Ascending aorta (tissue), 2 donors: ENCODE data around the gene ONECUT1. TPM values are rescaled to one million over a fixed set of nuclear protein-coding genes. Genes with fewer than 3 reads are reported as not detected.

Experiments
- DNase-seq, 2 donors: peaks; one replicate each; pipeline ENCODE4 v3.0.0-alpha.2; 2019; ENCODE audit warnings: low spot score in 2 of 2
- H3K27ac ChIP-seq, 2 donors: fragments of 200-600 bp; sonication (generic); one replicate each; pipeline ENCODE4 v1.5.1; 2016 to 2017; ENCODE audit warnings: mild to moderate bottlenecking in 1 of 2
- H3K27me3 ChIP-seq: fragments of 200-600 bp; sonication (generic); one replicate; pipeline ENCODE4 v1.5.1; 2017
- H3K36me3 ChIP-seq, 2 donors: fragments of 200-600 bp; sonication (generic); one replicate each; pipeline ENCODE4 v1.5.1; 2016
- H3K4me1 ChIP-seq, 2 donors: fragments of 200-600 bp; sonication (generic); one replicate each; pipeline ENCODE4 v1.5.1; 2016 to 2017; ENCODE audit warnings: mild to moderate bottlenecking in 1 of 2
- H3K4me3 ChIP-seq, 2 donors: fragments of 200-600 bp; sonication (generic); one replicate each; pipeline ENCODE4 v1.5.1; 2016 to 2017; ENCODE audit warnings: mild to moderate bottlenecking in 1 of 2
- H3K9me3 ChIP-seq, 2 donors: fragments of 200-600 bp; sonication (generic); one replicate each; pipeline ENCODE4 v1.5.1; 2016
- CTCF ChIP-seq, 3 experiments: fragments of 200-600 bp in 2 of 3; fragments of 450-650 bp in 1 of 3; sonication (generic) in 2 of 3; IDR thresholded peaks; one replicate each; pipeline ENCODE4 v1.5.1; 2016 to 2019; ENCODE audit warnings: antibody characterized with exemption in 3 of 3, mild to moderate bottlenecking in 1 of 3, moderate library complexity in 1 of 3
- intact Hi-C: fragments of 100-400 bp; cut with DNase I; formaldehyde crosslinking; loops from one replicate; pipeline ENCODE4 v1.15.1; 2023
- total RNA-seq: library from RNA; depleted of rRNA; stranded (reverse); fragments of >200 nt; gene quantifications from one replicate; pipeline ENCODE4 v1.1.0, GENCODE V29; 2016

ONECUT1 gene
- total RNA-seq, 1 donor from 2014 or later: 1.5 TPM

- DNase-seq: no peak
- H3K27me3 ChIP-seq: no peaks in the 10 kb centered on the region
- no peaks in the 10 kb centered on the region for H3K9me3 ChIP-seq
- no peaks in the 10 kb centered on the region for H3K36me3 ChIP-seq
- no peak overlapping the region for H3K27ac ChIP-seq
- no peak for TF ChIP-seq CTCF (IDR thresholded peaks at IDR 0.05)
- no peaks in the 10 kb centered on the region for H3K4me1 ChIP-seq
- intact Hi-C loops: no loop called here
- no peak overlapping the region for H3K4me3 ChIP-seq
Observed at GRCh38 chr15:52764731-52765130, 25.4 kb downstream of the ONECUT1 start.

GRCh38 chr15:52762621-52763020, 27.5 kb downstream of the ONECUT1 start:
- H3K36me3 ChIP-seq: no peaks in the 10 kb centered on the region
- no peak overlapping the region for H3K27ac ChIP-seq
- no peak for TF ChIP-seq CTCF (IDR thresholded peaks at IDR 0.05)
- H3K4me1 ChIP-seq: no peaks in the 10 kb centered on the region
- intact Hi-C loops: no loop called here
- H3K27me3 ChIP-seq: no peaks in the 10 kb centered on the region
- H3K4me3 ChIP-seq: no peak overlapping the region
- no peak for DNase-seq
- no peaks in the 10 kb centered on the region for H3K9me3 ChIP-seq

- no peaks in the 10 kb centered on the region for H3K9me3 ChIP-seq
- DNase-seq: no peak
- intact Hi-C loops: no loop called here
- no peak for TF ChIP-seq CTCF (IDR thresholded peaks at IDR 0.05)
- H3K4me1 ChIP-seq: no peaks in the 10 kb centered on the region
- no peaks in the 10 kb centered on the region for H3K36me3 ChIP-seq
- no peaks in the 10 kb centered on the region for H3K27me3 ChIP-seq
- no peak overlapping the region for H3K27ac ChIP-seq
- no peak overlapping the region for H3K4me3 ChIP-seq
Observed at GRCh38 chr15:52760562-52760961, 29.6 kb downstream of the ONECUT1 start.

GRCh38 chr15:52759969-52760368, 30.2 kb downstream of the ONECUT1 start:
- intact Hi-C loops: no loop called here

GRCh38 chr15:52757496-52757895, 32.6 kb downstream of the ONECUT1 start:
- H3K27ac ChIP-seq: no peak overlapping the region
- no peaks in the 10 kb centered on the region for H3K4me1 ChIP-seq
- intact Hi-C loops: no loop called here
- no peak for TF ChIP-seq CTCF (IDR thresholded peaks at IDR 0.05)
- DNase-seq: no peak
- H3K4me3 ChIP-seq: no peak overlapping the region
- H3K27me3 ChIP-seq: no peaks in the 10 kb centered on the region
- H3K9me3 ChIP-seq: no peaks in the 10 kb centered on the region
- no peaks in the 10 kb centered on the region for H3K36me3 ChIP-seq

More at GRCh38 chr15:52759969-52760368, 30.2 kb downstream of the ONECUT1 start:
- H3K4me1 ChIP-seq: no peaks in the 10 kb centered on the region
- H3K27me3 ChIP-seq: no peaks in the 10 kb centered on the region
- no peaks in the 10 kb centered on the region for H3K9me3 ChIP-seq
- no peaks in the 10 kb centered on the region for H3K36me3 ChIP-seq
- H3K27ac ChIP-seq: no peak overlapping the region
- no peak for TF ChIP-seq CTCF (IDR thresholded peaks at IDR 0.05)
- DNase-seq: no peak
- H3K4me3 ChIP-seq: no peak overlapping the region

DNA sequence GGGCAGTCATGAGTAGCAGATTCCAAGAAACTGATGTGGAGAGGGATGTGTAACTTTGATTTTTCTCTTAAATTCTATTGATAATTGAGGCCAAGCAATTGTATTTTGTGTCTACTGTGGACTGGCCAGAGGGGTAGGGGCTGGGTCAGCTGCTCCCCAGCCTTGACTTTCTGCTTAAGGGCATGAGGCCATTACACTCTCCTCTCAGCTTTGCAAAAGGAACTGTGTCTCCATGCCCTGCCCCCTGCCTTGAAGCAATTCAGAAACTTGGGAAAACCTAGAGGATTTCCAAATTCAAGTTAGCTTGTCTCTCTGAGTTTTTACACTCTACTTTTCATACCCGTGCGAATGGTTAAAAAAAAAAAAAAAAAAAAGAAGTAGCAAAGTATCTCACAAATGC, 38.6 kb downstream of the ONECUT1 start:
- no peaks in the 10 kb centered on the region for H3K9me3 ChIP-seq
- TF ChIP-seq CTCF (IDR thresholded peaks at IDR 0.05): no peak
- H3K27me3 ChIP-seq: no peaks in the 10 kb centered on the region
- H3K4me3 ChIP-seq: no peak overlapping the region
- H3K36me3 ChIP-seq: no peaks in the 10 kb centered on the region
- H3K27ac ChIP-seq: no peak overlapping the region
- no peaks in the 10 kb centered on the region for H3K4me1 ChIP-seq
- no peak for DNase-seq
- intact Hi-C loops: no loop called here
